Stimulated activated CD8-positive, alpha-beta memory T cell treated with anti-CD3 and anti-CD28 coated beads, Interleukin-7, amount 100 ng/mL, for 48 hours (primary cell): ENCODE results near the gene RAP2A.

Source experiments
- DNase-seq, 2 donors: peaks; one replicate each; pipeline ENCODE4 v3.0.0-alpha.2; 2020; ENCODE audit warnings: low read depth in 1 of 2; ENCODE audit errors: extremely low read depth in 1 of 2

RAP2A gene

GRCh38 chr13:97492684-97493371 lies 58.9 kb downstream of the RAP2A start:
- no peak for DNase-seq

GRCh38 chr13:97493456-97493855 lies 59.5 kb downstream of the RAP2A start:
- no peak for DNase-seq

- DNase-seq = no peak
These were observed 61.7 kb downstream of the RAP2A start for GRCh38 chr13:97495678-97496077.

- no peak for DNase-seq
These were observed 62.5 kb downstream of the RAP2A start for GRCh38 chr13:97496511-97496910.

GRCh38 chr13:97497400-97497799 lies 63.4 kb downstream of the RAP2A start:
- DNase-seq = no peak

- no peak for DNase-seq
These were observed 64.5 kb downstream of the RAP2A start for GRCh38 chr13:97498419-97498818.

GRCh38 chr13:97499181-97499580 lies 65.2 kb downstream of the RAP2A start:
- DNase-seq = no peak

GRCh38 chr13:97502181-97502580 lies 68.2 kb downstream of the RAP2A start:
- DNase-seq = no peak

- DNase-seq = no peak
These were observed 68.7 kb downstream of the RAP2A start for GRCh38 chr13:97502706-97503105.

- no peak for DNase-seq
These were observed 71.0 kb downstream of the RAP2A start for GRCh38 chr13:97505017-97505416.

- no peak for DNase-seq
These were observed 72.5 kb downstream of the RAP2A start for GRCh38 chr13:97506511-97506910.

- no peak for DNase-seq
These were observed 78.8 kb downstream of the RAP2A start for GRCh38 chr13:97512732-97513131.

GRCh38 chr13:97515643-97516042 lies 81.7 kb downstream of the RAP2A start:
- no peak for DNase-seq

- DNase-seq = no peak
These were observed 84.0 kb downstream of the RAP2A start for GRCh38 chr13:97517967-97518366.
